SK-N-SH (cell line): ENCODE data around the gene HJV. TPM values are rescaled to one million over a fixed set of nuclear protein-coding genes. Genes with fewer than 3 reads are reported as not detected.

Source experiments
- CTCF ChIA-PET: fragments of 300-600, 350-600 bp; formaldehyde crosslinking; extraction: SDS; loops from one replicate; lab custom pipeline; 2021; lab: Yijun Ruan, JAX
- POLR2A ChIA-PET: fragments of 350-600 bp; sonication (Branson Sonifier 250); formaldehyde crosslinking; extraction: SDS; loops from one replicate; lab custom pipeline; 2020; ENCODE audit warnings: antibody characterized with exemption, inconsistent platforms; lab: Yijun Ruan, JAX
- DNase-seq: peaks from one replicate; pipeline ENCODE4 v3.0.0; 2012
- H2AFZ ChIP-seq: fragments of 200-600 bp; sonication (generic); 2 replicates; pipeline ENCODE4 v1.8.1; 2016; ENCODE audit warnings: antibody characterized with exemption, mild to moderate bottlenecking, low read depth
- H3F3A ChIP-seq: fragments of 200-600 bp; sonication (generic); replicated peaks from 2 replicates; pipeline ENCODE3; 2016; ENCODE audit warnings: antibody characterized with exemption, mild to moderate bottlenecking; ENCODE audit not compliant: insufficient read depth
- H3K27ac ChIP-seq, 2 experiments: fragments of 200-500 bp in 1 of 2; fragments of 200-600 bp in 1 of 2; sonication (Bioruptor generic) in 1 of 2; sonication (generic), shearing (Covaris generic) in 1 of 2; 2 replicates each; pipeline versions ENCODE4 v1.5.1 to v1.6.1; 2014 to 2016; ENCODE audit warnings: low read depth in 2 of 2, inconsistent platforms in 1 of 2, low read length in 1 of 2, mild to moderate bottlenecking in 1 of 2, mixed read lengths in 1 of 2
- H3K27me3 ChIP-seq: fragments of 200-600 bp; sonication (generic), shearing (Covaris generic); 2 replicates; pipeline ENCODE4 v1.6.1; 2016; ENCODE audit warnings: mixed run types; ENCODE audit not compliant: insufficient read depth
- H3K36me3 ChIP-seq, 2 experiments: fragments of 200-500 bp in 1 of 2; fragments of 200-600 bp in 1 of 2; sonication (Bioruptor generic) in 1 of 2; sonication (generic) in 1 of 2; replicated peaks in 1 of 2; 2 replicates each; pipeline versions ENCODE3 to v1.5.1; 2014 to 2016; ENCODE audit warnings: low read length in 1 of 2, mild to moderate bottlenecking in 1 of 2; ENCODE audit not compliant: insufficient read depth in 2 of 2, control insufficient read depth in 1 of 2
- H3K4me1 ChIP-seq, 2 experiments: fragments of 200-500 bp in 1 of 2; fragments of 200-600 bp in 1 of 2; sonication (Bioruptor generic) in 1 of 2; sonication (generic), shearing (Covaris generic) in 1 of 2; 2 replicates each; pipeline versions ENCODE4 v1.5.1 to v1.6.1; 2014 to 2016; ENCODE audit warnings: low read depth in 1 of 2, low read length in 1 of 2, mixed run types in 1 of 2; ENCODE audit not compliant: insufficient read depth in 2 of 2, control insufficient read depth in 1 of 2
- H3K4me2 ChIP-seq: fragments of 200-600 bp; sonication (generic), shearing (Covaris generic); 2 replicates; pipeline ENCODE4 v1.6.1; 2017; ENCODE audit warnings: mixed run types
- H3K4me3 ChIP-seq, 2 experiments: fragments of 200-500 bp in 1 of 2; fragments of 200-600 bp in 1 of 2; sonication (Bioruptor generic) in 1 of 2; sonication (generic), shearing (Covaris generic) in 1 of 2; 2 replicates each; pipeline versions ENCODE4 v1.5.1 to v1.8.1; 2014 to 2016; ENCODE audit warnings: low read depth in 2 of 2, inconsistent platforms in 1 of 2, low read length in 1 of 2, mild to moderate bottlenecking in 1 of 2, mixed read lengths in 1 of 2, moderate library complexity in 1 of 2
- H3K79me2 ChIP-seq: fragments of 200-600 bp; sonication (generic); 2 replicates; pipeline ENCODE4 v1.8.1; 2017; ENCODE audit warnings: mild to moderate bottlenecking; ENCODE audit not compliant: insufficient read depth
- H3K9ac ChIP-seq: fragments of 200-600 bp; sonication (generic); 2 replicates; pipeline ENCODE4 v1.6.1; 2017; ENCODE audit warnings: mixed run types
- H3K9me2 ChIP-seq: fragments of 200-600 bp; sonication (generic); 2 replicates; pipeline ENCODE4 v1.6.1; 2017; ENCODE audit warnings: mixed run types
- H3K9me3 ChIP-seq: fragments of 200-600 bp; sonication (generic); 2 replicates; pipeline ENCODE4 v1.6.1; 2017; ENCODE audit warnings: mixed run types, mild to moderate bottlenecking, moderate library complexity
- H4K20me1 ChIP-seq: fragments of 200-600 bp; sonication (generic); 2 replicates; pipeline ENCODE4 v1.6.1; 2017; ENCODE audit warnings: mild to moderate bottlenecking, mixed run types; ENCODE audit not compliant: insufficient read depth
- FOXJ3 ChIP-seq: sonication (generic); formaldehyde crosslinking; IDR thresholded peaks from 2 replicates; pipeline ENCODE4 v1.5.1; 2020; ENCODE audit warnings: mild to moderate bottlenecking, missing genetic modification reagents
- RFX5 ChIP-seq: IDR thresholded peaks from 2 replicates; pipeline ENCODE4 v1.6.1; 2012; ENCODE audit warnings: mild to moderate bottlenecking, improper control_type of control experiment, low read length
- TAF1 ChIP-seq: IDR thresholded peaks from 2 replicates; pipeline ENCODE4 v1.6.1; 2012; ENCODE audit warnings: low read depth, mild to moderate bottlenecking, low read length, moderate library complexity, borderline replicate concordance
- YY1 ChIP-seq: IDR thresholded peaks from 2 replicates; pipeline ENCODE4 v1.4.0; 2012; ENCODE audit warnings: low read depth, mild to moderate bottlenecking
- WGBS: methylation state at CpG from one replicate; pipeline ENCODE4 v1.1.6; 2017; ENCODE audit warnings: low lambda C conversion rate; 5-methylcytosine and 5-hydroxymethylcytosine counted together
- polyA plus RNA-seq, 3 experiments: library from polyadenylated mRNA; depleted of rRNA; stranded (reverse); fragments of >200 nt; gene quantifications; 2 replicates each; pipeline ENCODE4 v1.2.3, GENCODE V29; 2012
- small RNA-seq, 7 experiments: library from RNA; depleted of rRNA; stranded (forward); fragments of <200 nt; gene quantifications; one replicate each; pipeline ENCODE3, GENCODE V24; 2012

HJV gene
- polyA plus RNA-seq, 1 of the 3 experiments (the other 2 are of a cell fraction), result 0.05 TPM

- H2AFZ ChIP-seq, result no peak overlapping the region
- ChIA-PET CTCF (interaction anchor here (0.8 to 1.4 kb wide), 3 partner anchors 35 to 127 kb away, joined by 3 to 6 read pairs (median 3); partner anchors contain the start of gene NUDT17), POLR2A (no interaction called here)
- peaks cover 0 to 2% of the 10 kb centered on the region in 2 experiments; a peak in 1 of 4 replicates for H3K4me1 ChIP-seq
- peaks cover 10% of the 10 kb centered on the region for H3F3A ChIP-seq
- H3K9me3 ChIP-seq, result no peaks in the 10 kb centered on the region
- no peak overlapping the region for H3K4me2 ChIP-seq
- no peak for DNase-seq
- no peak overlapping the region for H3K4me3 ChIP-seq
- H3K36me3 ChIP-seq, result peaks cover 0 to under 1% of the 10 kb centered on the region in 2 experiments
- H3K9ac ChIP-seq, result no peak overlapping the region
- 74% methylated on average over 7 of the region's 7 CpGs for WGBS
- no peaks in the 10 kb centered on the region for H3K27me3 ChIP-seq
- no peaks in the 10 kb centered on the region for H4K20me1 ChIP-seq
- no peak for TF ChIP-seq YY1
- TF ChIP-seq FOXJ3 (CRISPR knock-in tag), result no peak
- no peak for TF ChIP-seq TAF1
- TF ChIP-seq RFX5, result no peak
- H3K9me2 ChIP-seq, result no peaks in the 10 kb centered on the region
- H3K79me2 ChIP-seq, result no peaks in the 10 kb centered on the region
- H3K27ac ChIP-seq, result no peak overlapping the region
Measured at GRCh38 chr1:145972580-145972979, 49.0 kb downstream of the HJV start.

Small RNA genes within 50 kb of the gene (small RNA-seq; reads per million reads assigned to genes)
- gene RNVU1-6, result 3.5 to 778 (median 30.4) reads per million in 7 experiments

Other genes with a start within 250 kb of the HJV start
- gene RNF115, start 197.6 kb downstream of the HJV start, polyA plus RNA-seq (2012; rRNA removed), result 4.8 and 6.1 TPM in 2 replicates
- gene POLR3C, start 197.5 kb downstream of the HJV start, polyA plus RNA-seq (2012; rRNA removed), result 34.1 and 40.9 TPM in 2 replicates
- 7.8 and 8.1 TPM in 2 replicates for gene NUDT17, start 176.1 kb downstream of the HJV start, polyA plus RNA-seq (2012; rRNA removed)
- 35.5 and 39.1 TPM in 2 replicates for gene PIAS3, start 162.7 kb downstream of the HJV start, polyA plus RNA-seq (2012; rRNA removed)
- gene ANKRD35, start 135.9 kb downstream of the HJV start, polyA plus RNA-seq (2012; rRNA removed), result 0.05 and 0.08 TPM in 2 replicates
- gene ITGA10, start 111.7 kb downstream of the HJV start, polyA plus RNA-seq (2012; rRNA removed), result 2.1 and 2.6 TPM in 2 replicates
- gene PEX11B, start 103.0 kb downstream of the HJV start, polyA plus RNA-seq (2012; rRNA removed), result 26.1 and 34.5 TPM in 2 replicates
- 236 TPM in 2 replicates for gene RBM8A, start 94.3 kb downstream of the HJV start, polyA plus RNA-seq (2012; rRNA removed)
- 39.1 and 39.4 TPM in 2 replicates for gene LIX1L, start 63.7 kb downstream of the HJV start, polyA plus RNA-seq (2012; rRNA removed)
- gene ANKRD34A, start 57.2 kb downstream of the HJV start, polyA plus RNA-seq (2012; rRNA removed), result 2.6 and 3.6 TPM in 2 replicates
- 15.8 and 17.3 TPM in 2 replicates for gene POLR3GL, start 57.0 kb downstream of the HJV start, polyA plus RNA-seq (2012; rRNA removed)
- gene TXNIP, start 25.2 kb downstream of the HJV start, polyA plus RNA-seq (2012; rRNA removed), result 44.6 and 77.3 TPM in 2 replicates
- 0.66 and 0.88 TPM in 2 replicates for gene NBPF10, start 123.1 kb upstream of the HJV start, polyA plus RNA-seq (2012; rRNA removed)
- gene NOTCH2NLA, start 207.3 kb upstream of the HJV start, polyA plus RNA-seq (2012; rRNA removed), result 7.2 and 9.4 TPM in 2 replicates